Uterus (tissue), 4 donors: ENCODE measurements around the gene KCNIP3. TPM values are rescaled to one million over a fixed set of nuclear protein-coding genes. Genes with fewer than 3 reads are reported as not detected.

Experiments
- total RNA-seq, 4 donors: library from RNA; depleted of rRNA in 3 of 4; stranded (reverse); fragments of >200 nt in 3 of 4; gene quantifications; one replicate each; pipeline versions ENCODE4 v1.1.0 to v1.2.4, GENCODE V29; 2014 to 2023
- donor health status: DM: yes; HTN: yes; CAD: no.

Gene KCNIP3
- total RNA-seq, 4 donors from 2014 or later = 1.5 to 18.3 (median 10.8) TPM

Other genes with a start within 250 kb of the KCNIP3 start
- 10 to 100 TPM in 3 of 4 donors, 1 to 10 TPM in 1; 7.2 to 50.3 (median 28.6) TPM for gene MRPS5, start 175.5 kb upstream of the KCNIP3 start, total RNA-seq
- gene ZNF514, start 137.5 kb upstream of the KCNIP3 start, total RNA-seq = 10 to 100 TPM; 13.3 to 38.4 (median 23.7) TPM
- gene ZNF2, start 131.5 kb upstream of the KCNIP3 start, total RNA-seq = 10 to 100 TPM in 2 of 4 donors, 1 to 10 TPM in 2; 5.9 to 20.2 (median 8.7) TPM
- 10 to 100 TPM in 2 of 4 donors, 1 to 10 TPM in 1, under 1 TPM in 1; 0.88 to 19.6 (median 6.9) TPM for gene ZNF892, start 89.8 kb upstream of the KCNIP3 start, total RNA-seq
- 10 to 100 TPM in 2 of 4 donors, 1 to 10 TPM in 2; 1.5 to 13.8 (median 7.1) TPM for gene PROM2, start 22.9 kb upstream of the KCNIP3 start, total RNA-seq
- gene FAHD2A, start 105.4 kb downstream of the KCNIP3 start, total RNA-seq = 10 to 100 TPM in 3 of 4 donors, 1 to 10 TPM in 1; 4.4 to 62.4 (median 27.1) TPM
- gene TRIM43B, start 187.4 kb downstream of the KCNIP3 start, total RNA-seq = not detected